OCI-LY1 (cell line): ENCODE measurements around the gene SLC25A25.

ENCODE experiments used
- H2AFZ ChIP-seq: fragments of 200-600 bp; sonication (generic), shearing (Covaris generic); 2 replicates; pipeline ENCODE4 v1.6.0; 2014; ENCODE audit warnings: antibody characterized with exemption, mild to moderate bottlenecking, low read length
- H3F3A ChIP-seq: fragments of 200-600 bp; sonication (generic), shearing (Covaris generic); 2 replicates; pipeline ENCODE4 v1.6.0; 2014; ENCODE audit warnings: mild to moderate bottlenecking, antibody characterized with exemption, low read length, moderate library complexity; ENCODE audit not compliant: insufficient read depth
- H3K27ac ChIP-seq: fragments of 200-600 bp; sonication (generic); 2 replicates; pipeline ENCODE4 v1.5.1; 2014; ENCODE audit warnings: low read length, mixed run types, mild to moderate bottlenecking, low read depth; ENCODE audit not compliant: poor library complexity, severe bottlenecking
- H3K27me3 ChIP-seq: fragments of 200-600 bp; sonication (generic); 2 replicates; pipeline ENCODE4 v1.6.0; 2014; ENCODE audit warnings: antibody characterized with exemption, mild to moderate bottlenecking, low read length, moderate library complexity; ENCODE audit not compliant: insufficient read depth
- H3K36me3 ChIP-seq: fragments of 200-600 bp; sonication (generic); 2 replicates; pipeline ENCODE4 v1.6.1; 2014; ENCODE audit warnings: mild to moderate bottlenecking, antibody characterized with exemption, low read length, moderate library complexity, mixed read lengths; ENCODE audit not compliant: insufficient read depth
- H3K4me1 ChIP-seq: fragments of 200-600 bp; sonication (generic); 2 replicates; pipeline ENCODE4 v1.5.1; 2014; ENCODE audit warnings: mild to moderate bottlenecking, low read length, moderate library complexity; ENCODE audit not compliant: insufficient read depth, severe bottlenecking
- H3K4me2 ChIP-seq: fragments of 200-600 bp; sonication (generic), shearing (Covaris generic); 2 replicates; pipeline ENCODE4 v1.6.1; 2014; ENCODE audit warnings: low read length
- H3K4me3 ChIP-seq: fragments of 200-600 bp; sonication (generic); 2 replicates; pipeline ENCODE4 v1.5.1; 2014; ENCODE audit warnings: low read length, low read depth, mild to moderate bottlenecking, mixed read lengths; ENCODE audit not compliant: poor library complexity, severe bottlenecking
- H3K79me2 ChIP-seq: fragments of 200-600 bp; shearing (Covaris generic); 2 replicates; pipeline ENCODE4 v1.6.1; 2016; ENCODE audit warnings: mixed run types, low read length, mixed read lengths; ENCODE audit not compliant: insufficient read depth
- H3K9ac ChIP-seq: fragments of 200-600 bp; sonication (generic), shearing (Covaris generic); 2 replicates; pipeline ENCODE4 v1.6.1; 2014; ENCODE audit warnings: mild to moderate bottlenecking, low read length, mixed read lengths
- H3K9me2 ChIP-seq: fragments of 200-600 bp; sonication (generic), shearing (Covaris generic); 2 replicates; pipeline ENCODE4 v1.6.1; 2014; ENCODE audit warnings: low read depth, mild to moderate bottlenecking, low read length, mixed read lengths
- H3K9me3 ChIP-seq: fragments of 200-600 bp; shearing (Covaris generic); 2 replicates; pipeline ENCODE4 v1.6.1; 2014; ENCODE audit warnings: low read length, mixed read lengths
- H4K20me1 ChIP-seq: fragments of 200-600 bp; sonication (generic), shearing (Covaris generic); 2 replicates; pipeline ENCODE4 v1.6.0; 2016; ENCODE audit warnings: mild to moderate bottlenecking, low read length; ENCODE audit not compliant: insufficient read depth
- CTCF ChIP-seq: fragments of 200-600 bp; sonication (generic), shearing (Covaris generic); IDR thresholded peaks from 2 replicates; pipeline ENCODE4 v1.5.1; 2017; ENCODE audit warnings: mild to moderate bottlenecking, antibody characterized with exemption, low read length, moderate library complexity, mixed read lengths
- EZH2 ChIP-seq: fragments of 200-600 bp; sonication (generic), shearing (Covaris generic); IDR thresholded peaks from 2 replicates; pipeline ENCODE4 v1.8.0; 2017; ENCODE audit warnings: borderline replicate concordance, mixed run types, mild to moderate bottlenecking, antibody characterized with exemption, low read length, moderate library complexity, mixed read lengths

Gene SLC25A25

GRCh38 chr9:128151309-128152132, 83.5 kb downstream of the SLC25A25 start:
- Histone ChIP-seq H3K27me3 (peaks cover 8% of the 10 kb centered on the region; the same call in 1 of the 2 replicates), H3K36me3 (no peaks in the 10 kb centered on the region; the same call in 1 of the 2 replicates), H3K27ac (no peak overlapping the region), H2AFZ (no peak overlapping the region), H3K9ac (no peak overlapping the region), H4K20me1 (no peaks in the 10 kb centered on the region), H3K4me1 (no peaks in the 10 kb centered on the region), H3K9me2 (no peaks in the 10 kb centered on the region), H3F3A (no peaks in the 10 kb centered on the region), H3K4me3 (no peak overlapping the region), H3K4me2 (no peak overlapping the region), H3K79me2 (no peaks in the 10 kb centered on the region), H3K9me3 (no peaks in the 10 kb centered on the region)
- TF ChIP-seq CTCF (no peak), EZH2 (no peak)

- Histone ChIP-seq H3K9me3 (no peaks in the 10 kb centered on the region), H3K79me2 (no peaks in the 10 kb centered on the region), H3K27me3 (peaks cover 8% of the 10 kb centered on the region; the same call in 1 of the 2 replicates), H3K9me2 (no peaks in the 10 kb centered on the region), H3K4me2 (no peak overlapping the region), H3K9ac (no peak overlapping the region), H3K27ac (no peak overlapping the region), H4K20me1 (no peaks in the 10 kb centered on the region), H3F3A (no peaks in the 10 kb centered on the region), H3K4me1 (no peaks in the 10 kb centered on the region), H3K36me3 (no peaks in the 10 kb centered on the region; the same call in 1 of the 2 replicates), H3K4me3 (no peak overlapping the region), H2AFZ (no peak overlapping the region)
- no peak for TF ChIP-seq EZH2
- no peak for TF ChIP-seq CTCF
Observed at GRCh38 chr9:128152133-128153059, 84.4 kb downstream of the SLC25A25 start.

GRCh38 chr9:128153060-128153946, 85.3 kb downstream of the SLC25A25 start:
- Histone ChIP-seq H3K4me2 (no peak overlapping the region), H3K4me3 (no peak overlapping the region), H3K27me3 (peaks cover 8% of the 10 kb centered on the region; the same call in 1 of the 2 replicates), H3K9ac (no peak overlapping the region), H3K79me2 (no peaks in the 10 kb centered on the region), H3K27ac (no peak overlapping the region), H2AFZ (no peak overlapping the region), H3F3A (no peaks in the 10 kb centered on the region), H3K4me1 (no peaks in the 10 kb centered on the region), H4K20me1 (no peaks in the 10 kb centered on the region), H3K9me3 (no peaks in the 10 kb centered on the region), H3K9me2 (no peaks in the 10 kb centered on the region), H3K36me3 (no peaks in the 10 kb centered on the region; the same call in 1 of the 2 replicates)
- TF ChIP-seq EZH2 (no peak), CTCF (no peak)
